Occipital lobe (tissue), 2 donors: ENCODE data around the gene CENPQ. TPM values are rescaled to one million over a fixed set of nuclear protein-coding genes. Genes with fewer than 3 reads are reported as not detected.
"Not testable (repeated sequence)": the region's sequence is repeated elsewhere in the genome, so short reads cannot be mapped to it uniquely, and the experiment has no call there.

ENCODE experiments used
- DNase-seq: peaks from one replicate; lab custom pipeline; 2025; lab: John Stamatoyannopoulos, UW
- total RNA-seq: library from RNA; depleted of rRNA; stranded (reverse); fragments of >200 nt; gene quantifications from one replicate; pipeline ENCODE4 v1.2.3, GENCODE V29; 2014

The CENPQ gene
- 5.6 TPM for total RNA-seq

DNA sequence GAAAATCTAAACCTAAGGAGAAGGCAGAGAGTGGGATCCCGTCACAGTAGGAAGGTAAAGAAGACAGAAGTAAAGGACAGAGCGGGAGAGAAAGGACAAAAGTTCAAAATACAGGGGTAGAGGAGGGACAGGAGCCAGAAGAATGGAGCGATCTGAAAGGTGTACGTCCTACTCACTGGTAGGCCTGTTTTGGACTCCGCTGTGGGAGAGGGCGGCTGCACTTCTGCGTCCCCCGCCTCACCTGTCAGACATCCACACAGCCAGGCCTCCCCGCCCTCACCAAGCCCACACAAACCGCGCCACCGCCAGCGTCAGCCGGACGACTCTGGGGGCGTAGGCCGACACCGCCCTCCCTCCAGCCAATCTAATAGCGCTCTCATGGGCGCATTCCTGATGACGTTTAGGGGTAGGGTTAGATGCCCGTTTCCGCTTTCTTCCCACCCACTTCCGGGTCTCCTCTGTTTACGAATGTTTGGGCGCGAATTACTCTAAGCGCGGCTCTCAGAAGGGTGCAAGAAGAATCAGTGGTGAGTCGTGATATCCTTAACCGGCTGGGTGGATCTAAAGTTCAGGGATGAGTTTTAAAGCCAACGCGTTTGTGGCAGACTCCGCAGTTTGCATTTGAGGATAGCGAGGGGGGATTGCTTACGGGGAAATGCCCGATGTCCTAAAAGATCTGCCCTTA is at the start of gene CENPQ, which contains the start of gene MMUT:
CENPQ (plus strand) TSS at position 444 of the 685 bp plus-strand sequence. CDS start 6,807 bp downstream, outside the sequence.
MMUT (minus strand) TSS at position 327 of the 685 bp plus-strand sequence. CDS start 3,787 bp downstream, outside the sequence.
- DNase-seq = peak; percentile 92

DNA sequence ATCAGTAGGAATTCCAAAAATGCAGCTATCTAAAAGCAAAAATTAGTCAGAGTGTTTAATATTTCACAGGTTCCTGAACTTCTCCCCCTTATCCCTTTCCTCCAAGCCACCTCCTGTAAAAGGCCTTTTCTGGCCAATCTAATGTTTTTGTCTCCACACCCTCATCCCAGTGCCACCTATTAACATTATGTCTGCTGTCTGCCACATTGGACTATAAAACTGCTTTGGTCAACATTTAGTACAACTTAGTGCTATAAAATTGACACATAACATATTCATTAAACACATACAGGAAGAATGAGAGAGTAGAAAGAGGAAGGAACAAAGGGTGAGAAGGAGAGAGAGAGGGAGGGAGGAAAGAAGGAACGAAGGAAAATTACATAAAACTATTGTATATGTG is 47.8 kb upstream of the CENPQ start:
- no peak for DNase-seq

DNA sequence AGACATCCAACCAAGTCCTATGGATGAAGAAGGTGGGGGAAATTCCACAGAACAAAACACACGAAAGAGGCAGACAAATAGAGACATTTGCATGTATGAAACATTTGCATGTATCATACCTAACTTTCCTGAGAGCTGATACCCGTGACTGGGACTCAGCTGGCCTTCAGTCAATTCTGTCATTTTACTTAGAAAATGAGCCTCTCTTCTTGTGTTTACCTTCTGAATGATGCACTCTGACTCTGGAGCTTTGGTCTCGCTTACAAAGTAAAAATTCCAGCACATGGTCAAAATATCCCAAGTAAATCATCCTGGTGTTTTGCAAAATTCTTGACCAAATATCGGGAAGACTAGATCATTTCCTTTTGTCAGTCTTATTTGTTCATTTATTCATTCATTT is 47.0 kb upstream of the CENPQ start:
- no peak for DNase-seq

DNA sequence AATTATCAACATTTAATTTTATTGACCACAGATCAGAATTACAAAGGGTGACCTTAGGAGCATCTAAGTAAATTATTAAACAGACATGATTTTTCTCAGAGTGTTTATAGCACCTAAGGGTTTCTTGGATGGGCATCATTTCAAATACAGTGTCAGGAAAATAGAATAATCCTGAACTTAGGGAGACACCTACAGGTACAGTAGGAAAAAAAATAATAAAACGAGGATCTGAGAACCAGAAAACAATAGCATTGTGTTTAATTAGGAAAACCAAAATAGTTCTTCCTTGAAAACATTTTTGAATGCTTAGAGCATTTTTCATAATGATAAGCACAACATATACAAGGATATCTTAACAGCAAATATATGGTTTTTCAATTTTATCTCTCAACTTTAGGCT is 39.4 kb upstream of the CENPQ start:
- no peak for DNase-seq

DNA sequence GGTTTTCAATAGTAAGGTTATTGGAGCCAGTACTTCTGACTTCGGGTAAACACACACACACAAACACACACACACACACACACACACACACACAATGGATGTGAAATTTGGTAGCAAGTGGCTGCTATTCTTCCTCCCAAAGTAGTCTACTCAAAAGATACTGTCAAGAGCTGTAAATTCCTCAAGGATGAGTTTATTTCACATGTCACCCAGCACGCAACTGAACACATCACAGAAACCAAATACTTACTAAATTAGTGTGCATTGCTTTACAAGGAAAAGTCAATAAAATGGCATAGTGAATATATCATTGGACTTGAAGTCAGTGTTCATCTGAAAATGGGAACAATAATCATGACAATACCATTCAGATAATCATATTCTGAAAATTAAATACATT is 33.0 kb upstream of the CENPQ start:
- DNase-seq = no peak

- DNase-seq = no peak
Measured at GRCh38 chr6:49430866-49431265, 32.3 kb upstream of the CENPQ start.

GRCh38 chr6:49453221-49453620 is 9.9 kb upstream of the CENPQ start:
- no peak for DNase-seq

DNA sequence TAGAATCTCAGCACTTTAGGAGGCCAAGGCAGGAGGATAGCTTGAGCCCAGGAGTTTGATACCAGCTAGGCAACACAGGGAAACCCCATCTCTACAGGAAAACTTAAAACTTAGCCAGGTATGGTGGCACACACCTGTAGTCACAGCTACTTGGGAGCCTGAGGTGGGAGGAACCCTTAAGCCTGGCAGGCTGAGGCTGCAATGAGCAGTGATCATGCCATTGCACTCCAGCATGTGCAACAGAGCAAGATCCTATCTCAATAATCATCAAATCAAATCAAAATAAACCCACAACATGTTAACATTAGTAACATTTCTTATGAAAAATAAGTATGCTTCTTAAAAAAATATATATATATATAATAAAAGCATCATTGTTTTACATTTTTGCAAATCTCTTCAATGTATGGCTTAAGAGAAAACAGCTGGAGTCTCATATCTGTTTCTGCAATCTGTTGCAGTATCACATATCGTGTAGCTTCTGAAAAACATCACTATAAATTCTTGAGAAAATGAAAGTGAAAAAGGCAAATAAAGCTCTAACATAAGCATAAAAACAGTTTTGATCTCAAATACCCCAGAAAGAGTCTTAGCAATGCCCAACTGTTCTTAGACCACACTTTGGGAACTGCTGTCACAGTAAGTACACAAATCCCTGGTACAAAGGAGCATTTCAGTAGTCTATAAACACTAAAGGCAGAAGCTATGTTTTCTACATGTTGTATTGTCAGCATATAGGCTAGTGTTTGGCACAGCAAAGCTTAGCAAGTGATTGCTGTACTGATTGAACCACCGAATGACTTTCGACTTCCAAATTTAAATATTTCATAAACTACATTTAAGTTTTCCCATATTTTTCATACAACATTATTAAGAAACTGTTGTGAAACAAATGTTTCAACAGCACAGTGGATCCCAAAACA is 8.1 kb upstream of the CENPQ start:
- no peak for DNase-seq

DNA sequence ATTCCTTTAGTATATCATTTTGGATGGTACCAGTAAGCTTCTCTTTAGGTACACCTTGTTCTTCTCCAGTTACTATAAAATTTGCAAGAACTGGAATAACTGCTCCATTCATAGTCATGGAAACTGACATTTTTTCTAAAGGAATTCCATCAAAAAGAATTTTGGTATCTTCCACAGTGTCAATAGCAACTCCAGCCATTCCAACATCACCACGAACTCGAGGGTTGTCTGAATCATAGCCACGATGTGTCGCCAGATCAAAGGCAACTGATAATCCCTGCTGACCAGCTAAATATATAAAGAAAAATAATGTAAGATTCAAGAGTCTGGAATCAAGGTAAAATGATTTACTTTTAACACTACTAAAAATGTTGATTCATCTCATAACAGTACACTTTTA is 5.4 kb upstream of the CENPQ start:
- no peak for DNase-seq

- no peak for DNase-seq
Measured at GRCh38 chr6:49462071-49462470, 1.1 kb upstream of the CENPQ start.

DNA sequence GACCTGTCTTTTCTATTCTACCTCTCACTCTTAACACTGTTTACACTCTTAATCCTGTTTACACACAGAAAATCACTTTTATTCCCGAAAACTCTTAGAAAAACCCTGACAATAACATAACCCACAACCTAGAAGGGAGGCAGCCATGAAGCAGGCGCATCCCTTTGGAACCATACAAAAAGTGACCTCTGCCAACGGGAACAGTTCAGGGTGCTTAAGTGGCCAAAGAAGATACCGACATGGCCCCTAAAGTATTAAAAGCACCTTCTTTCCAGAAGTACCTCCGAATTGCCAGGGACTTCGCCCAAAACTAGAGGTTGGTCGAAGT is 607 bp upstream of the CENPQ start:
- DNase-seq = no peak

DNA sequence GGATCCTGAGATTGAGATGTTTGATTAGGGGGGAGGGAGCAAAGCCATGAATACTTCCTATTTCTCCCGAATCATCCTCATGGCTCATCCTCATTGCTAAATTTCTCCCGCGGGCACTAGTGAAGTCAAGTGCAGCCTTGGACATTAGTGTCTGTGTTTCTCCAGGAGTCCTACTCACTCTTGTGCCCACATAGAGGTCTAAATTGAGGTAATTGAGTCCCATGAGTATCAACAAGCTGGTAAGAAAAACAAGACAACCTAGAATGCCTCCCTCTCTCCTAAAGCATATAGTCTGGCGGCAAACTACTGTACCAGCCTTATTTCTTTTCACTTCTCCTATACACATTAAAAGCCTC is 420 bp downstream of the CENPQ start:
- DNase-seq = no peak

DNA sequence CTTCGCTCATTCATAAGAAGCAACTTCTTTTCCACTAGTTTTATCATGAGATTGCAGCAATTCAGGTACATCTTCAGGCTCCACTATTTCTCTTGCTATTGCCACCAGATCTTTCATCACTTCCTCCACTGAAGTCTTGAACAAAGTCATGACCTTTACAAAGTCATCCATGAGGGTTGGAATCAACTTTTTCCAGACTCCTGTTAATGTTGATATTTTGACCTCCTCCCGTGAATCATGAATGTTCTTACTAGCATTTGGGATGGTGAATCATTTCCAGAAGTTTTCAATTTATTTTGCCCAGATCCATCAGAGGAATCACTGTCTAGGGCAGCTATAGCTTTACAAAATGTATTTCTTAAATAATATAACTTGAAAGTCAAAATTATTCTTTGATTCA is 1.5 kb downstream of the CENPQ start:
- no peak for DNase-seq

DNA sequence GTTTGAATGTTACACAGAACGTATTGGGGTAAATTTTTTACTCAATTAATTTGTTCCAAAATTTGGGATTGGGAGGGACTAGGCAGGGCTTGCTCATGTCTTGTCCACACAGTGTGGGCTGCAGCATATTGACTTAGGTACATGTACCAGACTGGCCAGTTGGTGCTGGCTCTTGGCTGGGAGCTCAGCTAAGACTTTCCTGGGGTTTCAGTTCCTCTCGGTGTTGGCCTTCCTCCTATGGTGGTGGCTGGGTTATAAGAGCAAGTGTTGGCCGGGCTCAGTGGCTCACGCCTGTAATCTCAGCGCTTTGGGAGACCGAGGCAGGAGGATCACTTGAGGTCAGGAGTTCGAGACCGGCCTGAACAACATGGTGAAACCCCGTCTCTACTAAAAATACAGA is 4.9 kb downstream of the CENPQ start:
- DNase-seq = no peak

- not testable (repeated sequence) for DNase-seq
Measured at GRCh38 chr6:49476564-49476963, 13.4 kb downstream of the CENPQ start.

DNA sequence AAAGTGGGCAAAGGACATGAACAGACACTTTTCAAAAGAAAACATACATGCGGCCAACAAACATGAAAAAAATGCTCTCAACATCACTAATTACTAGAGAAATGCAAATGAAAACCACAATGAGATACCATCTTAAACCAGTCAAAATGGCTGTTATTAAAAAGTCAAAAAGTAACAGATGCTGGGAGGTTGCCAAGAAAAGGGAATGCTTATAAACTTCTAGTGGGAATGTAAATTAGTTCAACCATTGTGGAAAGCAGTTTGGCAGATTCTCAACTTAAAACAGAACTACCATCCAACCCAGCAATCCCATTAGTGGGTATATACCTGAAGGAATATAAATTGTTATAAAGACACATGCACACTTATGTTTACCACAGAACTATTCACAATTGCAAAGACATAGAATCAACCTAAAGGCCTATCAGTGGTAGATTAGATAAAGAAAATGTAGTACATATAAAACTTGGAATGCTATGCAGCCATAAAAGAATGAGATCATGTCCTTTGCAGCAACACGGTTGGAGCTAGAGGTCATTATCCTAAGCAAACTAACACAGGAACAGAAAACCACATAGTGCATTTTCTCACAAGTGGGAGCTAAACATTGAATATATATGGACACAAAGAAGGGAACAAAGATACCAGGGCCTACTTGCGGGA is 16.3 kb downstream of the CENPQ start:
- no peak for DNase-seq

DNA sequence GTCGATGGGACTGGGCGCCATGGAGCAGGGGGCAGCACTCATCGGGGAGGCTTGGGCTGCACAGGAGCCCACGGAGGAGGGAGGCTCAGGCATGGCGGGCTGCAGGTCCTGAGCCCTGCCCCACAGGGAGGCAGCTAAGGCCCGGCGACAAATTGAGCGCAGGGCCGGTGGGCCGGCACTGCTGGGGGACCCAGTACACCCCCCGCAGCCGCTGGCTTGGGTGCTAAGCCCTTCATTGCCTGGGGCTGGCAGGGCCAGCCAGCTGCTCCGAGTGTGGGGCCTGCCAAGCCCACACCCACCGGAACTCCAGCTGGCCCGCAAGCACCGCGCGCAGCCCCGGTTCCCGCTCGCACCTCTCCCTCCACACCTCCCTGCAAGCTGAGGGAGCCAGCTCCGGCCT is 18.7 kb downstream of the CENPQ start:
- DNase-seq = not testable (repeated sequence)

DNA sequence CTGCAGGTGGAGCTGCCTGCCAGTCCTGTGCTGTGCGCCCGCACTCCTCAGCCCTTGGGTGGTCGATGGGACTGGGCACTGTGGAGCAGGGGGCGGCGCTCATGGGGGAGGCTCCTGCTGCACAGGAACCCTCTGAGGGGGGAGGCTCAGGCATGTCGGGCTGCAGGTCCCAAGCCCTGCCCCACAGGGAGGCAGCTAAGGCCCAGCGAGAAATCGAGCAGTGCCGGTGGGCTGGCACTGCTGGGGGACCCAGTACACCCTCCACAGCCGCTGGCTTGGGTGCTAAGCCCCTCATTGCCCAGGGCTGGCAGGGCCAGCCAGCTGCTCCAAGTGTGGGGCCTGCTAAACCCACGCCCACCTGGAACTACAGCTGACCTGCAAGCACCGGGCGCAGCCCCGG is 20.2 kb downstream of the CENPQ start:
- DNase-seq = not testable (repeated sequence)

GRCh38 chr6:49490633-49491032 is 27.5 kb downstream of the CENPQ start:
- no peak for DNase-seq

DNA sequence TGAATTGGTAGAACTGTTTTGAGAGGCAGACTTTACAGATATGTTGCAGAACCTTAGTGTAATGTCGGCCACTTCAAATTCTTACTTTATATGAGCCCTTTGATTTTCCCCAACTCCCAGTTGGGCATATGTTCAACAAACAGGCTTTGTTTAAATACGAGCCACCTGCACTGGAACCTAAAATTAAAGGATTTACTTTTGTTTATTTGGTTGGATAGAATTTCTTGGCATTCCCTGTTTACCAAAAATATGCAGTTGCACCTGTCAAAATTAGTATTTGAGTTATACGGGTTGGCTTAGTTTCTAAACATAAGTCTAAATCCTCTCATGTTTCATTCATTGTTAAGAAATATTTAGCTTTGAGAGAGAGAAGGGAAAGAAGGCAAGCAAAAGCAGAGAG is 34.1 kb downstream of the CENPQ start:
- no peak for DNase-seq

DNA sequence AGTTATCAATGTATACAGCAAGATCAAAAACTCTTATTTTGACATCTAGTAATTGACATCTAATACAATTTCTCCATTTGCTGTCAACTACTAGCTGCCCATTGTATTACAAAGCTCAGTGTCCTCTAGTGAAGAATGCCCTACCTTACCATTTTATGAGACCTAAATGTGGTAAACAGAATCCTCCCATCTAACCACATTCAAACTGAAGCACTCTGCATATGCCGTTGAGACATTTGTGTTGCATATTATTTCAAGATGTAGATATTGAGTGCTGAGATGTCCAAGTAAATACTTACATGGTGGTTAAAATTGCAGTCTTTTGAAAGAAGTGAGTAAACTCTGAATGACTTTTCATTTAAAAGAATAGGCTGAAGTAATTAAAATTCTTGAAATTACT is 36.0 kb downstream of the CENPQ start:
- no peak for DNase-seq

- no peak for DNase-seq
Measured at GRCh38 chr6:49499623-49500022, 36.5 kb downstream of the CENPQ start, which contains the start of gene GLYATL3. GLYATL3 (plus strand) TSS chr6:49499923; CDS start chr6:49511991, 12,068 bp downstream.
